Ectodermal cell (in vitro differentiated cells): Measurements from ENCODE around the gene PER2.
"Not testable (repeated sequence)": the region's sequence is repeated elsewhere in the genome, so short reads cannot be mapped to it uniquely, and the experiment has no call there.

Experiments
- H3K27ac ChIP-seq: 2 replicates; pipeline ENCODE4 v1.7.0; 2013; ENCODE audit warnings: mild to moderate bottlenecking, low read depth, low read length; ENCODE audit not compliant: insufficient read depth, poor library complexity, severe bottlenecking
- H3K27me3 ChIP-seq: 2 replicates; pipeline ENCODE4 v1.7.0; 2013; ENCODE audit warnings: mild to moderate bottlenecking, low read length; ENCODE audit not compliant: insufficient read depth, control insufficient read depth, poor library complexity, severe bottlenecking
- H3K36me3 ChIP-seq: one replicate; pipeline ENCODE4 v1.7.0; 2013; ENCODE audit warnings: low read length; ENCODE audit not compliant: control insufficient read depth, insufficient read depth
- H3K4me1 ChIP-seq: one replicate; pipeline ENCODE4 v1.7.0; 2013; ENCODE audit warnings: low read length; ENCODE audit not compliant: control insufficient read depth, insufficient read depth
- H3K4me3 ChIP-seq: 2 replicates; pipeline ENCODE4 v1.7.0; 2013; ENCODE audit warnings: low read depth, low read length, control low read depth; ENCODE audit not compliant: insufficient read depth
- H3K9me3 ChIP-seq: 2 replicates; pipeline ENCODE4 v1.7.0; 2013; ENCODE audit warnings: mild to moderate bottlenecking, low read length, moderate library complexity; ENCODE audit not compliant: control insufficient read depth
- WGBS, 2 experiments: methylation state at CpG; one replicate each; pipeline ENCODE4 v1.1.7; 2013; ENCODE audit warnings: missing lambda C conversion rate in 2 of 2; 5-methylcytosine and 5-hydroxymethylcytosine counted together

PER2 gene

DNA sequence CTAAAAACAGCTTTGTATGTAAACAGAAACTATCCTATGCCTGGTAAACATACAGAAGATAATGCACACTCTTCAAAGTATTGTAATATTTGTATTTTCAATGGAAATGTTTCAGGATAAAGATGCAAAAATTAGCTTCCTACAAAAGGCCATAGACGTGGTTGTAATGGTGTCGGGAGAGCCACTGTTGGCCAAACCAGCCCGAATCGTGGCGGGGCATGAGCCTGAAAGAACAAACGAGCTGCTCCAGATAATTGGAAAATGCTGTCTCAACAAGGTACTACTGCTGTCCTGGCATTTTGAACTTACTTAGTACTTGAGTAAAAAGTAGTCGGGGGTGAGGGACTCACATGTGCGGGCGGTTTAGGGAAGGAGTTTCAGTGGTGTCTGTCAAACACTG, 37.3 kb upstream of the PER2 start:
- Histone ChIP-seq H3K4me3 (no peak overlapping the region), H3K9me3 (no peaks in the 10 kb centered on the region), H3K4me1 (peaks cover 9% of the 10 kb centered on the region), H3K27ac (no peak overlapping the region), H3K27me3 (no peaks in the 10 kb centered on the region), H3K36me3 (peaks cover 4% of the 10 kb centered on the region)
- WGBS, 2 experiments = 92 to 95% methylated on average over 9 of the region's 9 CpGs

DNA sequence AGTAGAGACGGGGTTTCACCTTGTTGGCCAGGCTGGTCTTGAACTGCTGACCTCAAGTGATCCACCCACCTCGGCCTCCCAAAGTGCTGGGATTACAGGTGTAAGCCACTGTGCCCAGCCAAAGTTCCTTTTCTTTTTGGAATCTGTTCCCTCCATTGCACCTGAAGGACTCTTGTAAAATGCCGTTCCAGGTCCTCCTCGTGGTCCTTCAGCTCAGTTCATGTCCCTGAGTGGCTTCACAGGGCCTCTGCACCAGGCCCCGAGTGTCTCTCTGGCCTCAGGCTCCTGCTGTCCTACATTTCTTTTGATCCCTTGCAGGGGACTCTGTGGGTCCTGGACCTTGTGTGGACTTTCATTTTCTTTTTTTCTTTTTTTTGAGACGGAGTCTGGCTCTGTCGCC, 35.8 kb upstream of the PER2 start:
- WGBS, 2 experiments = 91 to 95% methylated on average over 7 of the region's 7 CpGs
- H3K4me1 ChIP-seq, H3K27me3 ChIP-seq, H3K36me3 ChIP-seq, H3K9me3 ChIP-seq, H3K27ac ChIP-seq, H3K4me3 ChIP-seq: not testable (repeated sequence)

DNA sequence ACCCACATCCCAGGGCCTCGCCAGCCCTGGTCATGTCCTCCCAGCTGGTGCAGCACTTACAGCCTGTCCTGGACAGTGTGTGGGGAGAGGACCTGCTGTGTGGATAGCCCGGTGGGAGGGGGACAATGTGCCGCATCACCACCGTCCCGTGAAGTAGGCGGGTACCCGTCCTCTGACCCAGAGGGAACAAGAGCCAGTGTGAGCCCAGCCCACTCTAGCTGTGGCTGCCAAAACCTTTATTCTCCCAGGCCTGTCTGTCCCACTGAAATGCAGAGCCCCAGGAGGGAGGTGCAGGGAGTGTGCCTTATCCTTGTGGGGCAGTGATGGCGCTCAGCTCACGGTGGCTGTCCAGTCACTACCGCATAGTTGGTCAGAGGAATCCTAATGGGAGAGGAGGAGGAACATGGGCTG, 33.6 kb upstream of the PER2 start:
- Histone ChIP-seq H3K36me3 (no peaks in the 10 kb centered on the region), H3K9me3 (no peaks in the 10 kb centered on the region), H3K27ac (no peak overlapping the region), H3K27me3 (peaks cover 18% of the 10 kb centered on the region), H3K4me3 (no peak overlapping the region), H3K4me1 (peaks cover 9% of the 10 kb centered on the region)
- 86 to 89% methylated on average over 10 of the region's 10 CpGs for WGBS, 2 experiments

DNA sequence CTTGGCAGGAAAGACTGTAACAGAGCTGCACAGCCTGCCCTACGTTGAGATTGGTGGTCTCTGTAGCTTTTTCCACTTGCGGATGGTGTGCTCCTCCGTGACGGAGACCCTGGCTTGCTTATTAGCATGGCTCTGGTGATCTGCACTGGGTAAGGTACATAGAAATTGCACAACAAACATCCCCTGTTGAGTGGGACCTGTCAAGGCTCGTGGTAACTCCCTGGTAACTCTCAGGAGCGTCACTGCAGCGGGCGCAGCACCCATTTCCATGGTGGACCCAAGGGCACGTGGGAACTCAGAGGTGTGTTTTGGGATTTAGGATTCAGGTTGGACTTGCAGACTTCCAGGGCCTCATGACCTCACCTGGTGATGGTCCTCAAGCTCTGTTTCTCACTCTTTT, 33.1 kb upstream of the PER2 start:
- Histone ChIP-seq H3K4me1 (peaks cover 9% of the 10 kb centered on the region), H3K27me3 (peaks cover 18% of the 10 kb centered on the region), H3K36me3 (no peaks in the 10 kb centered on the region), H3K9me3 (no peaks in the 10 kb centered on the region), H3K27ac (no peak overlapping the region), H3K4me3 (peak overlapping the region; percentile 64)
- WGBS, 2 experiments = 77 to 80% methylated on average over 9 of the region's 9 CpGs

DNA sequence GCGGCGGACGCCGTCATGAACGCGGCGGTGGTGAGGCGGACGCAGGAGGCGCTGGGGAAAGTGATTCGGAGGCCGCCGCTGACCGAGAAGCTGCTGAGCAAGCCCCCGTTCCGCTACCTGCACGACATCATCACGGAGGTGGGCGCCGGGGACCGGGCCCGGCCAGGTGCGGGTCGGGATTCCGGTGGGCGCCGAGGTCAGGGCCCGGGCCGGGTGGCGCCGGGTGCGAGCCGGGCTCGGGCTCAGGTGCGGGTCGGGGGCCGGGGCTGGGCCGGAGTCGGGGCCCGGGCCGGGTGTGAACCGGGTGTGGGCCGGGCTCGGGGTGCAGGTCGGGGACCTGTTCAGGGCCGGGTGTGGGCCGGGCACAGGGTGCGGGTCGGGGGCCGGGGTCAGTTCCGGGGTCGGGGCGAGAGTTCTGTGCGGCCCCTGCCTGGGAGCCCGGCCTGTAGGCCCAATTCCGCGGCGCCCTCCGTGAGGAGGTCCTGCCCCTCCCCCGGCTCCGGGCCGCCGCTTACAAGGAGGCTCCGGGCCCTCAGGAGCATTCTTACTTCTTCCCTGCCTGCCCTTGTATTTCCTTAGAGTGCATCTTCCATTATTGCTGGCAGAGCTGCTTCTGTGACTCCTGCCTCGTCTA, 32.4 kb upstream of the PER2 start:
- Histone ChIP-seq H3K9me3 (no peaks in the 10 kb centered on the region), H3K36me3 (no peaks in the 10 kb centered on the region), H3K27me3 (peaks cover 18% of the 10 kb centered on the region), H3K27ac (no peak overlapping the region), H3K4me1 (peaks cover 9% of the 10 kb centered on the region), H3K4me3 (peak overlapping the region; percentile 64)
- WGBS, 2 experiments = 1% methylated on average over 65 of the region's 65 CpGs

DNA sequence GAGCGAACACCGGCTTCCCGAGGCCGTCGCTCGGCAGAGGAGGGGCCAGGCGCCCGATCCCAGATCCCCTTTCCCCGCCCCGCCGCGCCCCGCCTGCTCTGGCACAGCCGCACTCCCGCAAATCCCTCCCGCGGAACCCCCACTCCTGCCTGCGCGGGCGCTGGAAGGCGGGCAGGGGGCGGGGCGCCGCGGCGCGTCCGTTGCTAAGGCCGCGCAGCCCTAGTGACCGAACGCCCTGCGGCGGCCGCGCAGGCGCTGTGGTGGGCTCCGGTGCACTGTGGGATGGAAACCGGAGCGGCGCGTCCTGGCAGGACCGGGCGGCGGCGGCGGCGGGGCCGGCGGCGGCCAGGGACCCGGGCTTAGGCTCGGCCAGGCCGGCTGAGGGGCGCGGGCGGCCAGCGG, 31.8 kb upstream of the PER2 start, which contains the start of gene TRAF3IP1:
Gene TRAF3IP1, plus strand, starts transcription at position 273 of the 402 bp plus-strand sequence. CDS start 145 bp downstream, outside the sequence.
- Histone ChIP-seq H3K4me3 (peak within 1 kb of the TSS; percentile 64), H3K27ac (no peak within 1 kb of the TSS), H3K36me3 (no peaks in the 10 kb centered on the region), H3K27me3 (peaks cover 18% of the 10 kb centered on the region), H3K9me3 (no peaks in the 10 kb centered on the region), H3K4me1 (peaks cover 9% of the 10 kb centered on the region)
- 0 to 1% methylated on average over 58 of the region's 58 CpGs for whole genome bisulfite sequencing, 2 experiments

DNA sequence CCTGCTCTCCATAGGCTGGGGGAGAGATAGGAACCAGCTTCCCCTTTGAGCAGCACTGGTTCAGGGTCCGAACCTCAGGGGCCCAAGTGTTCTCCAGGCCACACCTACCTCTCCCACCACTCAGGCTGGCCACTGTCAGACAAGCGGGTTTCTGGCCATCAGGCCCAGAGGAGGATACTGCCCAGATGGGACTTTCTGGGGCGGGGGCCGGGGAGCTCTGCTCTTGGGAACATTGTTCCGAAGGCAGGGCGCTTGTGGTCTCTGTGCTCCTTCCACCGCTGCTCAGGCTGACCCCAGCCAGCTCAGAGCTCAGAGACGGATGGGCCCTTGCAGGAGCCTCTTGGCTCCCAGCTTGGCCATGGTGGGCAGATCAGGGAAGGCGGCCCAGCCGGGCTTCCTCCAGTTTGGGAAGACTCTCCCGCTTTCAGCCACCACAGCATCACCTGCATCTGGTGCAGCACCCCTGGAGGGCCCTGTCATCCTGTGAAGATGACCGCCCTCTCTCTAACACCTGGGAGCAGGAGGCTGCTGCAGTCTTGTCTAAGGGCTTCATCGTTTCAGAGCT, 26.7 kb upstream of the PER2 start:
- WGBS, 2 experiments = 93% methylated on average over 13 of the region's 13 CpGs
- no peak overlapping the region for H3K27ac ChIP-seq
- H3K9me3 ChIP-seq = no peaks in the 10 kb centered on the region
- H3K4me3 ChIP-seq = no peak overlapping the region
- H3K36me3 ChIP-seq = no peaks in the 10 kb centered on the region
- H3K27me3 ChIP-seq = peaks cover 18% of the 10 kb centered on the region
- H3K4me1 ChIP-seq = no peaks in the 10 kb centered on the region

DNA sequence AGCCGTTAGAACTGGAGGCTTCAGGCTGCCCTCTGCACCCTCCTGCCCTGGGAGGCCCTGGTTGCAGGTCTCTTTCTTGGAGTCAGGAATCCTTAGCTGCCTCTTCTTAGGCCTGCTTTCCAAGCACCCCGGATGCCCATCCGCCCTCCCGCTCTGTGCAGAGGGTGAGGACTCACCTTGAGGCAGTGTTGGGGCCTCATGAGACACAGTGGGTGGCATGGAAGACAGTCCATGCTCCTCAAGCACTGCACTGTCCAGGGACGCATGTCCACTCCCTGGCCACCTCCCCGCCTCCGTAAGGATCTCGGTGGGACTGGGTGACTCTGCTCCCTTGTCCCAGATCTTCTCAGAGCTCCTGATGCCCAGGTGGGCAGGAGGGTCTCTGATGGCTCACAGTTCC, 26.2 kb upstream of the PER2 start:
- no peak overlapping the region for H3K27ac ChIP-seq

DNA sequence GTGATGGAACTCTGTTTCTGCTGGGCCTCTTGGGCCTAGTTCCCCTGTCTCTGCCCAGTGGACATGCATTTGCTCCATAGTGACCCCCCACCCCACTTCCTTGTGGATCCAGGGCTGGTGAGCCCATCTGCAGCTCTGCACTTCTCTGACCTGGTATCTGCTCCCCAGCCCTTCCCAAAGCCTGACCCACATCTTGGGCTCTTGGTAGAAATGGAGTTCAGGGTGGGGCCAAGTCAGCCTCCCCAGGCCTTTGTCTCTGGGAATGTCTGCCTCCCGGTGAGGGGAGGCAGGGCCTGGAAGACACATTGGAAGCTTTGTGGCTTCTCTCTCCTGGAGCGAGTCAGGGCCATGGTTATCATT, 25.6 kb upstream of the PER2 start:
- 75 to 77% methylated on average over 2 of the region's 2 CpGs for WGBS, 2 experiments
- H3K9me3 ChIP-seq = no peaks in the 10 kb centered on the region
- no peaks in the 10 kb centered on the region for H3K36me3 ChIP-seq
- H3K27ac ChIP-seq = no peak overlapping the region
- no peak overlapping the region for H3K4me3 ChIP-seq
- no peaks in the 10 kb centered on the region for H3K4me1 ChIP-seq
- H3K27me3 ChIP-seq = peaks cover 8% of the 10 kb centered on the region

More for the DNA sequence above, 26.2 kb upstream of the PER2 start:
- Histone ChIP-seq H3K36me3 (no peaks in the 10 kb centered on the region), H3K9me3 (no peaks in the 10 kb centered on the region), H3K27me3 (peaks cover 14% of the 10 kb centered on the region), H3K4me1 (no peaks in the 10 kb centered on the region), H3K4me3 (no peak overlapping the region)
- WGBS, 2 experiments = 97% methylated on average over 8 of the region's 8 CpGs

DNA sequence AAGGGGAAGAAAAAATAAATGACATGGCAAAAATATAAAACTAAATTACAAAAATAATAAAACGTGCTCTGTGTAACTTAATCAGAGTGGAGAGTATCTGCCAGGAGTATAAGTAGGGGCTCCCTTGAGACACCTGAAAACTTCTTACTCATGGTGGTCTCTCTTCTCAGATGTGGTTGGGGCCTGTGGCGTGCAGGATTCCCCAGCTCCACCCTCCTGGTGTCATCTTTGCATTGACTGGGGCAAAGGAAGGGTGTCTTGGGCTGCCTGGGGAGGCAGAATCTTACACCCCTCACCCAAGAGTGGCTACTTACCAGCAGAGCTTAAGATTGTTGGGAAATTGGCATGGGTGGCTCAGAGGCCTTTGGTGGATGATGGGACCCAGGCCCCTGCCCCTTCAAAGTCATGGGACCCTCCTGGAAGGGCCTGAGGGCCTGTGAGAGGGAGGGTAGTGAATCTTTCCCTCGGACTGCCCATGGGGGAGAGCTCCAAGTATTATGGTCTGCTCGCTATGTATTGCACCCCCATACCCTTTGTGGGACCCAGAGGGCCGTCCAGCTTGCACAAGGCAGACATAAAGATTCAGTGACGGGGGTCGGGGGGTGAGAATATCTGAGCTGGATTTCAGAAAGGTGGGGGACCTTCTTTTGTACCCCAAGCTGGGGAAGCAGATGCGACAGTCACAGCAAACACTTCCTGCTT, 25.0 kb upstream of the PER2 start:
- 93 to 94% methylated on average over 8 of the region's 8 CpGs for WGBS, 2 experiments
- peaks cover 2% of the 10 kb centered on the region for H3K27me3 ChIP-seq
- no peaks in the 10 kb centered on the region for H3K4me1 ChIP-seq
- H3K27ac ChIP-seq = no peak overlapping the region
- no peaks in the 10 kb centered on the region for H3K36me3 ChIP-seq
- H3K9me3 ChIP-seq = no peaks in the 10 kb centered on the region
- H3K4me3 ChIP-seq = no peak overlapping the region
